GOT3 (cell line): ENCODE measurements around the gene HSFX3.
A peak's percentile ranks its signal among the peaks of the same experiment; 100 is the strongest.
"Not testable (repeated sequence)": the region's sequence is repeated elsewhere in the genome, so short reads cannot be mapped to it uniquely, and the experiment has no call there.

Experiments used
- DNase-seq: peaks from one replicate; lab custom pipeline; 2025; ENCODE audit warnings: mixed read lengths; lab: John Stamatoyannopoulos, UW

Gene HSFX3

GRCh38 chrX:149517308-149517707 is 32.4 kb downstream of the HSFX3 start:
- DNase-seq, result no peak

DNA sequence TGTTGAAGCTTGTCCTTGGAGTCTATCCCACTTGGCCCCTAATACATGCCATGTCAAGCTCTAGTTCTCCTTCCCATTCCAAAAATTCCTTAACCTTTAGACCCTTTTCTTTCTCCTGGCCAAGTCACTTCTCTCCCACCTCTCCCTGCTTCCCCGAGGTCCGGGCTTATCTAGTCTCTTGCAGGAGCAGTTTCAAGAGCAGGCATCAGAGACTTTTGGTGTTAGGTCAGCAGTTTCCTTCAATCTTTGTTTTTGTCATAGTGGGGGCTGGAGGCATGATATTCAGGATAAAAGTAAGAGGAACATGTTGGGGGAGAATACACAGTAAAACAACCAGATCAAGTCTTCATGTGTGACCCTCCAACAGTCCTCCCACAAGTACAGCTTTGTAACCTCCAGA is 33.1 kb downstream of the HSFX3 start:
- DNase-seq, result no peak

DNA sequence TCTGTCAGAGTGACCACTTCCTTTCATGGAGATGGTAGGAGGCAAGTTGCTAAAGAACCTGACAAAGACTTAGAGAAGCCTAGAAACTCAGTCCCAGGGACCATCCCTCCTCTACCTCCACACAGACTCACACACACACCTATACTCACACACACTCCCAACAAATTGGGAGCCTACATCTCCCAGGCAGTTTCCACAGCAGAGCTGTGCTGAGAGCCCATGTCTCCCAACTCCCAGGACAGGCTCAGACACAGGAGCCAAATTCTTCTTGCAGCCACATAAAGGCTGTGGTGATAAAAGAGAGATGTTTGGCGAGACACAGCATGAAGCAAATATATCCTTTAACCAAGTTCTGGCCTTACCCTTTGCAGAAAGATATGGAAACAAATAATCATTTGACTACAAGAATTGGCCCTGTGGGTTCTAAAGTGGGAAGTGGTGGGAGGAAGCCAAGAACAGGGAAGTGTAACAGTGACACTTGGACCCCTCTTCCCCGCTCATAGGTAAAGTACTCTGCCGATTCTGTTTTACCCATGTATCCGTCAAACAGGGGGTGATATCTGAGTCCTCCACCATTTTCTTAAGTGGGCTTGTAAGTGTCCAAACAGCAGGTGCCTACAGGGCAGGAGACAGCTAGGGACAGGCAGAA is 33.6 kb downstream of the HSFX3 start:
- no peak for DNase-seq

GRCh38 chrX:149513825-149514428 is 35.8 kb downstream of the HSFX3 start:
- no peak for DNase-seq

- peak; percentile 21 for DNase-seq
Measured at GRCh38 chrX:149512225-149512885, 37.4 kb downstream of the HSFX3 start.

- no peak for DNase-seq
Measured at GRCh38 chrX:149511081-149511480, 38.6 kb downstream of the HSFX3 start.

DNA sequence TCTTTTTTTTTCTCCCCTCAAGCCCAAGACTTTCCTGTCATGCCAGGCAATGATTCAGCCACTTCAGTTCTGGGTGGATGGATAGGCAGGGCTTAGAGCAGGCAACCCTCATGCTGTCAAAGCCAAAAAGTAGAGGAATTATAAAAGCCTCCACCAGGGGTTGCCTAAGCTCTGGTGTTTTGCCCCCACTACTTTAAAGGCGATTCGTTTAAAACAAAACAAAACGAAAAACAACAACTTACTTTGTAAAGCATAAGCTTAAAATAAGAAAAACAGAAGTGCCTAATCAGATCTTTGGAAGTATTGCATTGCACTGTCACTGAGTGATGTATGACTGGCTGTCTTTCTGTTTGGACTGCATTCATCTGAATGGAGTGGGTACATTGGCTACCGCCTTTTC is 39.3 kb downstream of the HSFX3 start:
- DNase-seq, result no peak

DNA sequence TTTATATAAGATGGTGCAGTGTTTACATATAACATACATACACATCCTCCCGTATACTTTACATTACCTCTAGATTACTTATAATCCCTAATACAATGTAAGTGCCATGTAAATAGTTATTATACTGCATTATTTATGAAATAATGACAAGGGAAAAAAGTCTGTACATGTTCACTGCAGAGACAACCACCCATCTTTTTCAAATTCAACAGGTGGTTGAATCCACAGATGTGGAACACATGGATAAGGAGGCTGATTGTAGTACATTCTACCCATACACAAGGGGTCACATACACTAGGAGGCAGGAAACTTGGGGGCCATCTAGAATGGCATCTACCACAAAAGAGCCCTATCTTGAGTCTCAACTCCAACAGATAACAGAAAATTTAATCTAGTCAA is 41.3 kb downstream of the HSFX3 start:
- DNase-seq, result no peak

DNA sequence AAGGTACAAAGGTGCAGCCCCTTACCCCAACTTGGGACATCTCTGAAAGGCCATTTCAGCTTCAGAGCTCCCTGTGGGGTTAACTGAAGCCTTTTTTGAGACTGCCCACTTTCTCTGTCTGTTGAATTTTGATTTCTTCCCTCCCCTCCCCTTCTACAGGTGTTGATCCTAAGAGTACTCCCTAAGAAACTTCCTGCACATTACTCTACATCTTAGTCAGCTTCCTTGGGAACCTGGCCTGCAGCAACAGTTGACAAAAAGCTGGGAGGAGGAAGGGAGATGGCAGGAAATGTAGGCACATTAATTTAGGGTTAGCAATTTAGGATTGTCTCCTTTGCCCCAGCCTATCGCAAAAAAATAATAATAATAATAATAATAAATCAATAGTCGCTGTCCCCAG is 43.4 kb downstream of the HSFX3 start:
- no peak for DNase-seq

- no peak for DNase-seq
Measured at GRCh38 chrX:149505671-149506070, 44.1 kb downstream of the HSFX3 start.

DNA sequence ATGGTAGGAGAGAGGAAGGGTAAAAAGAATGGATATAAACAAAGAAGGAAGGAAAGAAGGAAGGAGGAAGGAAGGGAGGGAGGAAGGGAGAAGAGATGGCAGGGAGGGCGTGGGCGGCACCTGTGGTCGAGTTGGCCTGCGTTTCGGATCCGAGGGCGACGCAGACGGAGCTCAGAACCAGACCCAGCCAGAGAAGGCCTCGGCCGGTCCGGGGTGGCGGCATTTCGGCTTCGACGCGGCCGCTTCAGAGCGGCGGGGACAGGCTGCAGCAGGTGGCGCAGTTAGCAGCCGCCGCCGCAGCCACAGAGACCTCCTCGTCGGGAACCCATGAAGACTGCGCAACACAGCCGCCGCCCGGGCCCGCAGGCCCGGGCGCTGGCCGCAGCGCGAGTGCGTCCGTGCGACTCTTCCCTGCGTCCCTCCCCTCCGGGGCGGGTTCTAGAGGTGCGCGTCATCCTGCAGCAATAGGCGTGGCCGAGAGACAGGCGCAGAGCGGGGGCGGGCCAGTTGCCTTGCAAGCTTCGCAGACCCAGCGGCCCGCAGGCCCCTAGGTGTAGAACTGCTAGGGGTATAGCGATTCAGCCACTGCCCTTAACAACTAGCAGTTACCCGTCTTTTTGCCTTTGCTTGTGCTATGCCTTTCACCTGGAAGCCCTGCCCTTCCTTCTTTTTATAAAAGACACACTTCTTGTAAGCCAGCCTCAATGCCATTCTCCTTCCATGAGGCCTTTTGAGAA is 44.6 kb downstream of the HSFX3 start, which contains the start of gene IDS:
IDS (minus strand) TSS at position 392 of the 737 bp plus-strand sequence; CDS start at position 223, 169 bp downstream.
- DNase-seq, result peak; percentile 15

DNA sequence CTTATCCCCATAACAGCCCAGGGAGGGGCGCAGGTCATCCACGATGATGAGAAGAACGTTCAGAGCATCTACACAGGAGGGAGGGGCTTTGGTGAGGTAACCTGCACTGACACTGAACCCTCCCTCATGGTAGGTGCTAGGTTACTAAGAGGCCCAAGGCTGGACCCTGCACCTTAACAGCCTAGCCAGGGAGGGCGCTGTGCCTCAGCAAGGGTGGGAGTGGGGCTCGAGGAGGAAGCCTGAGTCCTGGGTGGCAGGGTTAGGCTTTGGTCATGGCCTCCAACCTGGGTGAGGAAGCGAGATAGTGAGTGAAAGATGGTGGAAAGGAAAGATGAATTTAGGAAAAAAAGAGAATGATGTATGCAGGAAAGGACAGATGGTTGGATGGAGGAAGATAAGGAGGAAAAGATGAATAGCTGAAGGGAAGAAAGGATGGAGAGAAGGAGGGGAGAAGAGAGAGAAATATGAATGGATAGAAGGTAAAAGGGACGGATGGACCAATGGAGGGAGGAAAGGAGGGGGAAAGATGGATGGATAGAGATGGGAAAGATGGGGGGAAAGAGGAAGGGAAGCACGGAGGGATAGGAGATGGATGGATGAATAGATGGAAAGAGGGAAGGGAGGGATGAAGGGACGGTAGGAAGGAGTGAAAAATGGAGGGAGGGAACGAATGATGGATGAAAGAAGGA is 45.4 kb downstream of the HSFX3 start:
- DNase-seq, result no peak

- not testable (repeated sequence) for DNase-seq
Measured at GRCh38 chrX:149503446-149503845, 46.3 kb downstream of the HSFX3 start.

- not testable (repeated sequence) for DNase-seq
Measured at GRCh38 chrX:149502923-149503322, 46.8 kb downstream of the HSFX3 start.

DNA sequence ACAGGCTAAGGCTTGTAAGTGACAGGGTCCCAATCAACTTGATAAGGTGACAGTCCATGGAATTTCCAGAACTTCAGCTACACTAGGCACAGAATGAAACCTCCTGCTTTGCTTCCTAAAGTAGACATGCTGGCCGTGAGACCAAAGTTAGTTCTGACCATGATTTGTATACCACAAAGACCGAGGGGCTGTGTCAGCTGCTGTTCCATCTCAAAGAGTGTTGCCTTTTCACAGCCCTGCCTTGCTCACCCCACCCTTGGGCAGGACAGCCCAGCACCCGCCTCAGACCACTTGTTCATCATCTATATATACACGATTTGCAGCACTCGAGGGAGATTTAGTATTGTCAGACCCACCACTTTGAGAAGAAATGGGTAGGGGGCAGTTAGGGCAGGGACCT is 50.0 kb downstream of the HSFX3 start:
- DNase-seq, result no peak

GRCh38 chrX:149498767-149499166 is 51.0 kb downstream of the HSFX3 start:
- no peak for DNase-seq
